Ureter (tissue), 1 donor: ENCODE measurements around the gene ATP5PF. TPM values are rescaled to one million over a fixed set of nuclear protein-coding genes. Genes with fewer than 3 reads are reported as not detected.
A peak's percentile ranks its signal among the peaks of the same experiment; 100 is the strongest.
"Not testable (repeated sequence)": the region's sequence is repeated elsewhere in the genome, so short reads cannot be mapped to it uniquely, and the experiment has no call there.

Experiments used
- DNase-seq: peaks from one replicate; pipeline ENCODE4 v3.0.0-alpha.2; 2020; ENCODE audit warnings: low spot score
- total RNA-seq: library from RNA; stranded (reverse); gene quantifications from one replicate; pipeline ENCODE4 v1.2.4, GENCODE V29; 2023
- donor health status: DM: yes; HTN: yes; CAD: no.

The ATP5PF gene
- total RNA-seq, result 99.8 TPM

- peak; percentile 97 for DNase-seq
Observed at GRCh38 chr21:25734904-25735645, at the start of gene ATP5PF, which contains the start of gene GABPA. ATP5PF (minus strand) TSS chr21:25734904; CDS start chr21:25729794, 5,110 bp downstream. GABPA (plus strand) TSS chr21:25734972; CDS start chr21:25741599, 6,627 bp downstream.

- DNase-seq, result not testable (repeated sequence)
Observed at GRCh38 chr21:25778126-25778875, 43.6 kb upstream of the ATP5PF start.

GRCh38 chr21:25776440-25776839 lies 41.7 kb upstream of the ATP5PF start:
- DNase-seq, result no peak

GRCh38 chr21:25772686-25773085 lies 38.0 kb upstream of the ATP5PF start:
- no peak for DNase-seq

- no peak for DNase-seq
Observed at GRCh38 chr21:25767921-25768320, 33.2 kb upstream of the ATP5PF start.

GRCh38 chr21:25764065-25764464 lies 29.4 kb upstream of the ATP5PF start:
- DNase-seq, result no peak

- no peak for DNase-seq
Observed at GRCh38 chr21:25760677-25761076, 26.0 kb upstream of the ATP5PF start.

GRCh38 chr21:25760061-25760460 lies 25.4 kb upstream of the ATP5PF start:
- DNase-seq, result no peak

- no peak for DNase-seq
Observed at GRCh38 chr21:25759573-25759972, 24.9 kb upstream of the ATP5PF start.

GRCh38 chr21:25757531-25757930 lies 22.8 kb upstream of the ATP5PF start:
- no peak for DNase-seq

- no peak for DNase-seq
Observed at GRCh38 chr21:25756190-25756932, 21.7 kb upstream of the ATP5PF start.

- no peak for DNase-seq
Observed at GRCh38 chr21:25752416-25752815, 17.7 kb upstream of the ATP5PF start.

GRCh38 chr21:25750085-25750484 lies 15.4 kb upstream of the ATP5PF start:
- no peak for DNase-seq

GRCh38 chr21:25744854-25745253 lies 10.2 kb upstream of the ATP5PF start:
- no peak for DNase-seq

GRCh38 chr21:25742900-25743299 lies 8.2 kb upstream of the ATP5PF start:
- DNase-seq, result no peak

GRCh38 chr21:25737421-25737820 lies 2.7 kb upstream of the ATP5PF start:
- no peak for DNase-seq

- DNase-seq, result peak; percentile 90
Observed at GRCh38 chr21:25735646-25736597, 1.2 kb upstream of the ATP5PF start.

GRCh38 chr21:25734654-25734903 lies 125 bp downstream of the ATP5PF start:
- DNase-seq, result no peak

GRCh38 chr21:25733859-25734653 lies 648 bp downstream of the ATP5PF start:
- DNase-seq, result no peak

- DNase-seq, result no peak
Observed at GRCh38 chr21:25732091-25732760, 2.5 kb downstream of the ATP5PF start.
